CD4-positive, CD25-positive, alpha-beta regulatory T cell (primary cell): ENCODE measurements around the gene AFF3. TPM values are rescaled to one million over a fixed set of nuclear protein-coding genes. Genes with fewer than 3 reads are reported as not detected.
"Not testable (repeated sequence)": the region's sequence is repeated elsewhere in the genome, so short reads cannot be mapped to it uniquely, and the experiment has no call there.

ENCODE experiments used
- ATAC-seq, 2 donors: fragments of 150-1000 bp; cut with Tn5 transposase; one replicate each; pipeline ENCODE4 v1.10.0; 2021; ENCODE audit warnings: low read depth in 2 of 2, moderate number of reproducible peaks in 2 of 2, moderate library complexity in 1 of 2
- DNase-seq, 3 donors: peaks; one replicate each; pipeline versions ENCODE4 v3.0.0 to v3.0.0-alpha.2; 2012 to 2022; ENCODE audit warnings: mixed read lengths in 1 of 3
- H3K27ac ChIP-seq: one replicate; pipeline ENCODE4 v1.7.0; 2013; ENCODE audit warnings: mild to moderate bottlenecking, low read length; ENCODE audit not compliant: insufficient read depth, poor library complexity, severe bottlenecking
- H3K27me3 ChIP-seq: one replicate; pipeline ENCODE4 v1.7.0; 2013; ENCODE audit warnings: low read length; ENCODE audit not compliant: control insufficient read depth, insufficient read depth
- H3K36me3 ChIP-seq: one replicate; pipeline ENCODE4 v1.7.0; 2013; ENCODE audit warnings: mild to moderate bottlenecking, low read length, moderate library complexity; ENCODE audit not compliant: control insufficient read depth, insufficient read depth
- H3K4me1 ChIP-seq: 2 replicates; pipeline ENCODE4 v1.7.0; 2013; ENCODE audit warnings: mild to moderate bottlenecking, low read length; ENCODE audit not compliant: insufficient read depth, control insufficient read depth, poor library complexity, severe bottlenecking
- H3K4me3 ChIP-seq: one replicate; pipeline ENCODE4 v1.7.0; 2013; ENCODE audit warnings: low read depth, mild to moderate bottlenecking, low read length, moderate library complexity
- H3K9me3 ChIP-seq, 2 experiments: 1 replicate in 1 of 2; 2 replicates in 1 of 2; pipeline ENCODE4 v1.7.0; 2013; ENCODE audit warnings: low read length in 2 of 2, mild to moderate bottlenecking in 1 of 2, moderate library complexity in 1 of 2; ENCODE audit not compliant: control insufficient read depth in 2 of 2
- H3K27ac Mint-ChIP-seq, 3 donors: one replicate each; pipeline ENCODE4 v1.8.0; 2020 to 2022; ENCODE audit warnings: mild to moderate bottlenecking in 3 of 3, mixed read lengths in 3 of 3, moderate library complexity in 2 of 3
- H3K27me3 Mint-ChIP-seq: one replicate; pipeline ENCODE4 v1.8.0; 2022; ENCODE audit warnings: mild to moderate bottlenecking, mixed read lengths
- H3K36me3 Mint-ChIP-seq: one replicate; pipeline ENCODE4 v1.8.0; 2020; ENCODE audit warnings: mixed read lengths
- H3K4me1 Mint-ChIP-seq, 4 donors: one replicate each; pipeline ENCODE4 v1.8.0; 2020 to 2022; ENCODE audit warnings: mixed read lengths in 4 of 4, mild to moderate bottlenecking in 1 of 4
- H3K4me3 Mint-ChIP-seq, 4 donors: one replicate each; pipeline ENCODE4 v1.8.0; 2020 to 2022; ENCODE audit warnings: mild to moderate bottlenecking in 4 of 4, mixed read lengths in 4 of 4, moderate library complexity in 3 of 4
- H3K9me3 Mint-ChIP-seq, 7 donors: one replicate each; pipeline ENCODE4 v1.8.0; 2020 to 2022; ENCODE audit warnings: mixed read lengths in 7 of 7, mild to moderate bottlenecking in 3 of 7, moderate library complexity in 2 of 7
- polyA plus RNA-seq, 4 donors: library from polyadenylated mRNA; unstranded; fragments of 300-500 nt; fragmentation: Illumina TruSeq; gene quantifications; one replicate each; pipeline ENCODE4 v1.2.3, GENCODE V29; 2021
- total RNA-seq: library from RNA; stranded (reverse); gene quantifications from one replicate; pipeline ENCODE4 v1.2.3, GENCODE V29; 2022

AFF3 gene
- total and polyA plus RNA-seq, 5 donors from 2014 or later, result 0.82 to 10.1 (median 4.2) TPM

- Histone ChIP-seq H3K4me1 (no peaks in the 10 kb centered on the region), H3K36me3 (no peaks in the 10 kb centered on the region), H3K4me3 (no peak overlapping the region), H3K9me3 (no peaks in the 10 kb centered on the region), H3K27ac (no peak overlapping the region), H3K27me3 (no peaks in the 10 kb centered on the region)
- ATAC-seq (no peak), DNase-seq (no peak)
- H3K4me1 Mint-ChIP-seq, result peaks cover 0 to 3% (median 0%) of the 10 kb centered on the region in 4 donors
- H3K27me3 Mint-ChIP-seq, result peaks cover 5% of the 10 kb centered on the region
- H3K4me3 Mint-ChIP-seq, result no peak overlapping the region
- H3K9me3 Mint-ChIP-seq, result peaks cover 0 to 14% (median 4%) of the 10 kb centered on the region in 7 donors
- peaks cover 41% of the 10 kb centered on the region for H3K36me3 Mint-ChIP-seq
- no peak overlapping the region for H3K27ac Mint-ChIP-seq
These were observed 366.0 kb downstream of the AFF3 start for GRCh38 chr2:99776206-99776905.

GRCh38 chr2:99775585-99775984 is 366.8 kb downstream of the AFF3 start:
- Mint-ChIP-seq H3K4me1 (peaks cover 0 to 3% (median 0%) of the 10 kb centered on the region in 4 donors), H3K9me3 (peaks cover 0 to 13% (median 4%) of the 10 kb centered on the region in 7 donors), H3K4me3 (no peak overlapping the region), H3K36me3 (peaks cover 36% of the 10 kb centered on the region), H3K27ac (no peak overlapping the region), H3K27me3 (peaks cover 5% of the 10 kb centered on the region)
- no peak for DNase-seq
- no peaks in the 10 kb centered on the region for H3K4me1 ChIP-seq
- H3K36me3 ChIP-seq, result no peaks in the 10 kb centered on the region
- H3K27me3 ChIP-seq, result no peaks in the 10 kb centered on the region
- H3K27ac ChIP-seq, result no peak overlapping the region
- H3K9me3 ChIP-seq, result no peaks in the 10 kb centered on the region
- H3K4me3 ChIP-seq, result no peak overlapping the region
- ATAC-seq, result no peak

GRCh38 chr2:99773642-99774041 is 368.7 kb downstream of the AFF3 start:
- not testable (repeated sequence) for H3K4me3 Mint-ChIP-seq, H3K4me3 ChIP-seq, H3K4me1 Mint-ChIP-seq, ATAC-seq, H3K27me3 Mint-ChIP-seq, H3K27ac ChIP-seq, H3K36me3 ChIP-seq, H3K9me3 ChIP-seq, H3K27me3 ChIP-seq, H3K4me1 ChIP-seq, DNase-seq
- peak overlapping the region in 1 of 3 donors; percentile 29 for H3K27ac Mint-ChIP-seq
- H3K36me3 Mint-ChIP-seq, result peaks cover 22% of the 10 kb centered on the region
- H3K9me3 Mint-ChIP-seq, result peaks cover 0 to 14% (median 2%) of the 10 kb centered on the region in 7 donors

GRCh38 chr2:99772591-99773331 is 369.6 kb downstream of the AFF3 start:
- peak overlapping the region in 1 of 3 donors; percentile 96 for H3K27ac Mint-ChIP-seq
- no peaks in the 10 kb centered on the region for H3K9me3 ChIP-seq
- no peak for DNase-seq
- no peak overlapping the region for H3K4me3 Mint-ChIP-seq
- H3K4me1 ChIP-seq, result no peaks in the 10 kb centered on the region
- peaks cover 15% of the 10 kb centered on the region for H3K36me3 Mint-ChIP-seq
- peaks cover 0 to 3% (median 0%) of the 10 kb centered on the region in 4 donors for H3K4me1 Mint-ChIP-seq
- ATAC-seq, result no peak
- H3K9me3 Mint-ChIP-seq, result peaks cover 0 to 12% (median 1%) of the 10 kb centered on the region in 7 donors
- no peaks in the 10 kb centered on the region for H3K27me3 ChIP-seq
- H3K27me3 Mint-ChIP-seq, result peaks cover 5% of the 10 kb centered on the region
- H3K4me3 ChIP-seq, result no peak overlapping the region
- no peak overlapping the region for H3K27ac ChIP-seq
- no peaks in the 10 kb centered on the region for H3K36me3 ChIP-seq

- Mint-ChIP-seq H3K4me3 (no peak overlapping the region), H3K4me1 (peaks cover 0 to 3% (median 0%) of the 10 kb centered on the region in 4 donors), H3K36me3 (peaks cover 14% of the 10 kb centered on the region), H3K9me3 (peaks cover 0 to 12% (median 1%) of the 10 kb centered on the region in 7 donors), H3K27ac (no peak overlapping the region), H3K27me3 (peaks cover 5% of the 10 kb centered on the region)
- Histone ChIP-seq H3K27me3 (no peaks in the 10 kb centered on the region), H3K9me3 (no peaks in the 10 kb centered on the region), H3K36me3 (no peaks in the 10 kb centered on the region), H3K4me1 (no peaks in the 10 kb centered on the region), H3K27ac (no peak overlapping the region), H3K4me3 (no peak overlapping the region)
- ATAC-seq, result no peak
- no peak for DNase-seq
These were observed 370.6 kb downstream of the AFF3 start for GRCh38 chr2:99771681-99772333.

GRCh38 chr2:99770876-99771275 is 371.5 kb downstream of the AFF3 start:
- no peaks in the 10 kb centered on the region for H3K36me3 ChIP-seq
- Mint-ChIP-seq H3K4me1 (peaks cover 0 to 3% (median 0%) of the 10 kb centered on the region in 4 donors), H3K36me3 (peaks cover 9% of the 10 kb centered on the region), H3K27me3 (peaks cover 1% of the 10 kb centered on the region), H3K9me3 (peaks cover 0 to 12% (median 1%) of the 10 kb centered on the region in 7 donors), H3K4me3 (no peak overlapping the region), H3K27ac (no peak overlapping the region)
- H3K9me3 ChIP-seq, result no peaks in the 10 kb centered on the region
- no peaks in the 10 kb centered on the region for H3K27me3 ChIP-seq
- no peaks in the 10 kb centered on the region for H3K4me1 ChIP-seq
- DNase-seq (no peak), ATAC-seq (no peak)
- H3K4me3 ChIP-seq, result no peak overlapping the region
- no peak overlapping the region for H3K27ac ChIP-seq

GRCh38 chr2:99765731-99766318 is 376.6 kb downstream of the AFF3 start:
- H3K4me3 ChIP-seq, result no peak overlapping the region
- H3K27me3 Mint-ChIP-seq, result no peaks in the 10 kb centered on the region
- H3K9me3 ChIP-seq, result no peaks in the 10 kb centered on the region
- no peak overlapping the region for H3K27ac ChIP-seq
- peaks cover 5% of the 10 kb centered on the region for H3K36me3 Mint-ChIP-seq
- peaks cover 0 to 3% (median under 1%) of the 10 kb centered on the region in 4 donors for H3K4me1 Mint-ChIP-seq
- ATAC-seq, result no peak
- H3K27ac Mint-ChIP-seq, result no peak overlapping the region
- H3K4me1 ChIP-seq, result no peaks in the 10 kb centered on the region
- DNase-seq, result no peak
- H3K9me3 Mint-ChIP-seq, result peaks cover 0 to 9% (median 0%) of the 10 kb centered on the region in 7 donors
- H3K4me3 Mint-ChIP-seq, result no peak overlapping the region
- H3K27me3 ChIP-seq, result no peaks in the 10 kb centered on the region
- no peaks in the 10 kb centered on the region for H3K36me3 ChIP-seq
